ENCODE data around the gene COL27A1. TPM values are rescaled to one million over a fixed set of nuclear protein-coding genes. Genes with fewer than 3 reads are reported as not detected.

Gene COL27A1
- polyA plus RNA-seq, 1 of the 3 experiments (the other 2 are of a cell fraction): 8.7 TPM

DNA sequence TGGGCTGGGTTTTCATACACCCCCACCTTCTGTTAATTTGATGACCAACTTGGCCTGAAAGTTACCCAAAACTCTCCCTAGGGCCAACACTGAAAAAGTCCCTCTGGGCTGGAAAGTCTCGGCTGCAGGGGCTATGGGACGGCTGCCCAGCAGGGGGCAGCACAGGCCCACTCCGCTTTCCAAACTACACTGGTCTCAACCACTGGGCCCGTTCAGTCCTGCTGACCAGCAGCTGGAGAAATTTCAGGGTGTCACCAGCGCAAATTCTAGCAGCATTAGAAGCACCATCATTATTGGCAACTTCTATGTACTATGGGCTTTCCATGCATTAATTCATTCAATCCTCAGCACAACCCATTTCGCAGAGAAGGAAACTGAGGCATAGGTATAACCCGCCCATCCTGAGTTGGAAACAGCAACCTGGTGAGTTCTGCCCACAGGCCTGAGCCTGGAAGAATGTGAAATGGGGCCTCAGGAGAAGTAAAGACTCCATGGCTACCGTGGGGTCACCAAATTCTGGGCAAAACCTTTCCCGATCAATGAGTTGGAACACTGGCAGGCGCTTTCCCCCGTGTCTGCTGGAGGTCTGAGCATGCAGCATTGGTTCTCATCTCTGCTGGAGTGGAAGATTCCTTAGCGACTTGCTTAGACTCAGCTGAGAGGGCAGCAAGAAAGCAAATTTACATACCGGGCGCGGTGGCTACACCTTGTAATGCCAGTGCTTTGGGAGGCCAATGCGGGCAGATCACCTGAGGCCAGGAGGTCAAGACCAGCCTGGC lies 184.0 kb downstream of the COL27A1 start:
- Histone ChIP-seq H3K27me3 (ENCODE audit: insufficient read depth) (no peaks in the 10 kb centered on the region), H3K4me3 (ENCODE audit: low read depth in 2 of 2, low read length in 1 of 2) (no peak overlapping the region; a peak in 1 of 4 replicates), H3K27ac (ENCODE audit: low read depth in 2 of 2, low read length in 1 of 2) (no peak overlapping the region), H3K4me2 (no peak overlapping the region), H4K20me1 (ENCODE audit: insufficient read depth) (no peaks in the 10 kb centered on the region), H3F3A (replicated peaks; ENCODE audit: insufficient read depth) (no peaks in the 10 kb centered on the region), H3K9me3 (no peaks in the 10 kb centered on the region), H3K79me2 (ENCODE audit: insufficient read depth) (no peaks in the 10 kb centered on the region), H3K9ac (no peak overlapping the region), H3K4me1 (ENCODE audit: control insufficient read depth in 1 of 2, insufficient read depth in 2 of 2, low read depth in 1 of 2, low read length in 1 of 2) (peaks cover 0 to 6% of the 10 kb centered on the region in 2 experiments; a peak in 1 of 4 replicates), H3K9me2 (no peaks in the 10 kb centered on the region), H2AFZ (ENCODE audit: low read depth) (no peak overlapping the region), H3K36me3 (replicated peaks in 1 of 2; ENCODE audit: control insufficient read depth in 1 of 2, insufficient read depth in 2 of 2, low read length in 1 of 2) (no peaks in the 10 kb centered on the region)
- ChIA-PET POLR2A (no interaction called here), CTCF (interaction anchor here (0.7 to 1.2 kb wide), 11 partner anchors 28 to 337 kb away, joined by 3 to 5 read pairs (median 3); no protein-coding TSS in a partner anchor)
- peak; percentile 86 for DNase-seq
- TF ChIP-seq SMC3 (IDR thresholded peaks at IDR 0.05; ENCODE audit: low read depth, low read length): peak; percentile 55
- TF ChIP-seq CTCF (IDR thresholded peaks at IDR 0.05): peak; percentile 93
- TF ChIP-seq GATA2 (CRISPR knock-in tag; IDR thresholded peaks at IDR 0.05): no peak
- TF ChIP-seq FOSL2 (IDR thresholded peaks at IDR 0.05; ENCODE audit: borderline replicate concordance, low read depth): peak; percentile 17; the same call in 1 of the 2 replicates
- peak; percentile 76 for TF ChIP-seq RAD21 (IDR thresholded peaks at IDR 0.05; ENCODE audit: low read length)
- TF ChIP-seq, protein P1, sequence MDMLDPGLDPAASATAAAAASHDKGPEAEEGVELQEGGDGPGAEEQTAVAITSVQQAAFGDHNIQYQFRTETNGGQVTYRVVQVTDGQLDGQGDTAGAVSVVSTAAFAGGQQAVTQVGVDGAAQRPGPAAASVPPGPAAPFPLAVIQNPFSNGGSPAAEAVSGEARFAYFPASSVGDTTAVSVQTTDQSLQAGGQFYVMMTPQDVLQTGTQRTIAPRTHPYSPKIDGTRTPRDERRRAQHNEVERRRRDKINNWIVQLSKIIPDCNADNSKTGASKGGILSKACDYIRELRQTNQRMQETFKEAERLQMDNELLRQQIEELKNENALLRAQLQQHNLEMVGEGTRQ (IDR thresholded peaks at IDR 0.05; ENCODE audit: borderline replicate concordance, low read depth, low read length): no peak
- 84% methylated on average over 12 of the region's 16 CpGs for WGBS (ENCODE audit: low lambda C conversion rate)

DNA sequence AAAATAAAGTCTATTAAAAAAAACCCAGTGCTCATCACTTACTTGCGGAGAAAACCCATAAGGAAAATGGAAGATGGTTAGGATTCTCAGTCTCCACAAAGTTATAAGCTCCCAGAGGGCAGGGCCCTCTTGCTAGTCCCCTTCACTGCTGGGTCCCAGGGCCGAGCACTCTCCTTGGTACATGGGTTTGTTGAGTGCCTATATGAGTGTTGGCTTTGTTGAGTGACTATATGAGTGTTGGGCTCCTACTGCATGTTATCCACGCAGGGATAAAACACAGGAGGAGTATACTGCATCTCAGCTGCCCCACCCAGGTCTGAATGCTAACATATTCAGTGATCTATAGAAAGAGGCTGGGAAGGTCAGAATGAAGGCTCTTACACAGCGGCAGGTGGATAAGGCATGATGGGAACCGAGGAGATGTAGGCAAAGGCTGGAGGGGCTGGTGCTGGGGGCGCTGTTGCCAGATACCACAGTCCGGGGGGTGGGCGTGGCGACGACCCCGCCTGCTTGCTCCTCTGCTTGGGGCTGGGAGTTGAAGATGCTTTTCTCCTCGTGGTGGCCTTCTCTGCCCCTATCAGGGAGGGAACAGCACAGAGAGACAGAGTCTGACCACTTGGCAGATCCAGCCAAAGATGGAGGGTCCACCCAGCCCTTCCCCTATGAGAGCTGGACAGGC lies 186.0 kb downstream of the COL27A1 start:
- TF ChIP-seq IRF3 (IDR thresholded peaks at IDR 0.05; ENCODE audit: low read depth, low read length): no peak
- TF ChIP-seq EP300 (IDR thresholded peaks at IDR 0.05; ENCODE audit: borderline replicate concordance in 1 of 2, low read depth in 1 of 2, low read length in 1 of 2): no peak
- TF ChIP-seq RFX5 (IDR thresholded peaks at IDR 0.05; ENCODE audit: low read length): no peak
- TF ChIP-seq RXRA (IDR thresholded peaks at IDR 0.05; ENCODE audit: borderline replicate concordance, low read depth): no peak
- TF ChIP-seq FOSL2 (IDR thresholded peaks at IDR 0.05; ENCODE audit: borderline replicate concordance, low read depth): no peak
- TF ChIP-seq SIN3A (IDR thresholded peaks at IDR 0.05; ENCODE audit: borderline replicate concordance, low read depth, low read length): no peak
- TF ChIP-seq TAF1 (IDR thresholded peaks at IDR 0.05; ENCODE audit: borderline replicate concordance, low read depth, low read length): no peak
- TF ChIP-seq SMC3 (IDR thresholded peaks at IDR 0.05; ENCODE audit: low read depth, low read length): no peak
- no peak for TF ChIP-seq NRF1 (IDR thresholded peaks at IDR 0.05; ENCODE audit: low read depth, low read length)
- TF ChIP-seq TEAD4 (IDR thresholded peaks at IDR 0.05; ENCODE audit: borderline replicate concordance, insufficient read depth): no peak
- no peak for TF ChIP-seq JUND (IDR thresholded peaks at IDR 0.05)
- TF ChIP-seq GATA2 (CRISPR knock-in tag; IDR thresholded peaks at IDR 0.05): no peak
- no peak for TF ChIP-seq NFIC (IDR thresholded peaks at IDR 0.05; ENCODE audit: borderline replicate concordance)
- no peak for TF ChIP-seq MXI1 (IDR thresholded peaks at IDR 0.05; ENCODE audit: low read depth, low read length)
- H3K9ac ChIP-seq: no peak overlapping the region
- ChIA-PET CTCF (interaction anchor here (1.0 kb wide), 1 partner anchor 259 kb away, joined by 3 read pairs; no protein-coding TSS in a partner anchor), POLR2A (no interaction called here)
- no peak overlapping the region for H3K27ac ChIP-seq (ENCODE audit: low read depth in 2 of 2, low read length in 1 of 2)
- H3K4me3 ChIP-seq (ENCODE audit: low read depth in 2 of 2, low read length in 1 of 2): no peak overlapping the region
- H3F3A ChIP-seq (replicated peaks; ENCODE audit: insufficient read depth): no peaks in the 10 kb centered on the region
- H4K20me1 ChIP-seq (ENCODE audit: insufficient read depth): no peaks in the 10 kb centered on the region
- no peaks in the 10 kb centered on the region for H3K9me2 ChIP-seq
- peaks cover 0 to 6% of the 10 kb centered on the region in 2 experiments; a peak in 1 of 4 replicates for H3K4me1 ChIP-seq (ENCODE audit: control insufficient read depth in 1 of 2, insufficient read depth in 2 of 2, low read depth in 1 of 2, low read length in 1 of 2)
- no peak overlapping the region for H3K4me2 ChIP-seq
- H2AFZ ChIP-seq (ENCODE audit: low read depth): no peak overlapping the region
- 90% methylated on average over 5 of the region's 12 CpGs for WGBS (ENCODE audit: low lambda C conversion rate)
- no peaks in the 10 kb centered on the region for H3K36me3 ChIP-seq (replicated peaks in 1 of 2; ENCODE audit: control insufficient read depth in 1 of 2, insufficient read depth in 2 of 2, low read length in 1 of 2)
- no peaks in the 10 kb centered on the region for H3K27me3 ChIP-seq (ENCODE audit: insufficient read depth)
- no peak for DNase-seq
- no peaks in the 10 kb centered on the region for H3K79me2 ChIP-seq (ENCODE audit: insufficient read depth)
- H3K9me3 ChIP-seq: no peaks in the 10 kb centered on the region
